A204.1 (cell line): ENCODE data around the gene AGBL4.

Source experiments
- FAIRE-seq: peaks from 2 replicates; lab custom pipeline; 2012; peaks lifted over from hg19 to GRCh38; lab: Jason Lieb, UNC

AGBL4 gene

DNA sequence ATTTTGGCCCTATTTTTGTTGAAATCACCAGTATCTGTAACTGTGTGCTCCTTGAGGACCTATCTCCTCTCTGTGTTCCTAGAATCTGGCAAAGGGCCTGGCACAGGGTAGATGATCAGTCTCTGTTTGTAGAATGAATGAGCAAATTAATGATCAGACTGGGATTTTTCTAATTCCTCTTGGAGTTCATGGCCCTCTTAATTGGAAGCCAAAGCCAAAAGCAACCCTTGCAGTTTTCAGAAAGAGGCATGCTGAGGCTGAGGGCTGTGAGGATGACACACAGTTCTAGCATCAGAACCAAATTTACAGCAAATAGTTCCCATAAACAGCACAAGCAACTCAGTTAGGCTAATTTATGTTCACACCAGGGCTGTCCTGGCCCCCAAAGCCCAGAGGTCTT, 1136.0 kb downstream of the AGBL4 start:
- no peak for FAIRE-seq

DNA sequence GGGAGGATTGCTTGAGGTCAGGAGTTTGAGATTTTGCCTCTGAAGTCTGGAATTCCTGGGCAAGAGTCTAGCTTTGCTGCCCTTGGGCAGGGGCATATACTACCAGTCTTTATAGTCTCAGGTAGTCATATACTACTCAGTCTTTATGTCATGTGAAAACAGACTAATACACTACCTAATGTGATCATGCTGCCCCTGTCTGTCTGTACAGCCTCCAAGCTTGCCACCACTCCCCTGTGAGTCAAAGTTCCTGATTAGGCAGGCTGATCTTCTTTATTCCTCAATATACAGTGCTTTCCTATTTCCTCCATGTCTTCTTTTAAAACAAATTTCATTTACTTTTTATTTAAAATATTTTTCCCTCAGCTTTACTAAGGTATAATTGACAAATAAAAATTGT, 1141.7 kb downstream of the AGBL4 start:
- no peak for FAIRE-seq

DNA sequence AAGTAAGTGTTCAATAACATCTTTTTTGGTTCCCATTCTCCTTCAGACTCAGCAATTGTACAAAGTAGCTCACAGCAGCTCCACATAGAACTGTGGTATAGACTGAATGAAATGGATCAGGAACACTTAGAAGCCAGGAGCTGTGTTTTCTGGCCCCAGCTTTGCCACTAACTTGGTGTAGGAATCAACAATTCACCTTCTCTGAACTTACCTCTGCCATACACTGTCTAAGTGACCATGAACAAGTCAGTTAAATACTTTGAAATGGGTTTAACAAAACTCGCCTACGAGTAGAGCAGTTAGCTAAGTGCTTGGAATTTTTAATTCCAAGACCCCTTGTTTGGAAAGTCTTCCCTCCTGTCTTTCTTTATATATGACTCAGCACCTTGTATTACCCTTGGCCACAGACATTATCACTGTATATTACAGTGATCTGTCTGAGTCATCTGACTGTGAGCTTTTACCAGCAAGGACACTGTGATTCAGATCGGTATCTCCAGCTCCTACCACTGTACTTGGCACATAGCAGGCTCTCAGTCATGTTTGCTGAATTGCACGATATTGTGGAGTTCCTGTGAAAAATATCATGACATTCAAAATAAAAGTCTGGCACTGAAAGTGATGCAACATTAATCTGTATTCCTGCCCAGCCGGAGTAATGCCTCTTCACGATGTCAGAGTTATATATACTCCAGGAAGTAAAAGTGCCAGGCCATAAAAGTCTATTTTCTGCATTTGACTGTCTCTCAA, 1145.4 kb downstream of the AGBL4 start:
- FAIRE-seq, result no peak

DNA sequence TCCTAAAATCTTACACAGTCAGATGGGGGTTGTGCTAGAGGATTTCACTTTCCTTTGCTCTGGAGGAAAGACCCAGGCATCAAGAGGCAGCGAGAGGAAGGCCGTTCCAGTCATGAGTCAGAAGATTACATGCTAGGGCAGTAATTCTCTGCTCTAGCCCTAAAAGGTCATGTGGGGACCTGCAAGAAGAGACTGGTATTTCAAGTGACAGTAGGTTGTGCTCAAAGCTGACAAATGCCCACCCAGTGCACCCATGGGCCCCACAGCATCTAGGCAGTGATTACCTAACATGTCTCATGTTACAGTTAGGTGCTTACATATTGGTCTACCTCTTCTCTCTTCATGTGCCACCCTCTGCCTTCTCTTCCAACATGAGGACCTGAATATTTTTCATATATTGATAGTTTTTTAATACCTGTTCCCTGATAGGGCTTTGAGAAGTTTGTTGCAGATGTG, 1147.4 kb downstream of the AGBL4 start:
- FAIRE-seq, result no peak

DNA sequence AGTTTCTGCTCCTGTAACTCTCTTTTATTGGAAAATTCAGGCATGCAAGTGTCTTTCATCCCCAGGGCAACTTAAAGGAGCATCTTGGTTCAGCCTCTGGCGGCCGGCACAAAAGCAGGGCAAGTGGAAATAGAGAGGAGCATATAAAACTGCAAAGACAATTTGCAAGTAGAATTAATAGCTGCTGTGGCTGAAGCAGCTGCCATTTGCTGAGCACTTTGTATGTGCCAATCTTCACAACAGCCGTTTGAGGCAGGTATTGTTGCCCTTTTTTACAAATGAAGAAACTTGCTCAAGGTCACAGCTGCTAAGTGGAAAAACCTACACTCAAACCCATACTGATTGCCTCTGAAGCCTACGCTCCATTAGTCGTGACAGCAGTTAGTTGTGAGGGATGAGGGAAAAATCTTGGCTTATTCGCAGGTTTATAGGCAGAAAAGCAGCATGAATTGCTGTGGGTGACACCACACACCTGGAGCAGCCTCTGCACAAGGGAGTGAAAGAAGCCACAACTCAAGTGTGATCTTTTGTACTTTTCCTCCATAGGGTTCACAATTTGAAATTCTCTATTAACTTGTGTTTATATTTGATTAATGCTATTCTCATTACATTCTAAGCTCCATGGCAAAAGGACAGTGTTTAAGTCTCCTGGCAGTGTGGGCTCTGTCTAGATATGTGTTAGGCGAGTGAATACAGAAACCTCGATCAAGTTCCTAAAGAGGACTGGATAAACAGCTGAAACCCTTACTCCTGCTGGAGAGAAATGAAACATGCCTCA, 1148.0 kb downstream of the AGBL4 start:
- FAIRE-seq, result no peak

DNA sequence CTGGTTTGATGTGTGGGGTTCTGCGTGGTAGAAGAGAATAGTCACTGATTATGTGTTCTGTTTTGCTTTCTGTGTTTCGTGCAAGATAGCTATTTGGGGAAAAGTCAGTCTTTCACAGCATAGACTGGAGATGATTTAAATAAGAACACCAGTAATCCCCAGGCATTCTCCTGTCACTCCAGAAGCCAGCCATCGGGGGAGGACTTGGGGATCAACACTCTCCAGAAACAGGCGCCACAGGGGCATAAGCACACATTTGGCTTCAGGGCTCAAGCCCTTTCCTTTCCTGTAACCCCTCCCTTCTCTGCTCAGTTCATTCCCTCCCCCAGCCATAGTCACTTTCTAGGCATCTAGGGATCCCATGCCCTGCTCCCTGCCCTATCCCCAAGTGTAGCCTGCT, 1149.8 kb downstream of the AGBL4 start:
- FAIRE-seq, result no peak

DNA sequence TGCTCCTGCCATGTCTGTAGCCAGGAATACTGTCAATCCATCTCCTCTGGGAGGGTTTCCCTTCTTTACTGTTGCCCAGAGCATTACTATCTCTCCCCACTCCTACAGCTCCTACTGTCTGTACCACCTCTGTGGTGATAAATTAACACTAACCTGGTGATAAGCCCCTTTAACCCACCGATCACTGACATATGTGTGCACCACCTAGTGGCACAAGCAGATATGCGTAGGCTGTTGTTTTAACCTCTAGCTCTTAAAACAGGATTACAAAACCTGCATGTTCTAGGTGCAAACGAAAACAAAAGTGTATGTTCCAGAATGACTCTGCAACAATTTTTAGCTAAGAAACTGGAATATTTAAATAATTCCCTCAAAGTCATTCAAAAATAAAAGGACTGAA, 1153.2 kb downstream of the AGBL4 start:
- no peak for FAIRE-seq

DNA sequence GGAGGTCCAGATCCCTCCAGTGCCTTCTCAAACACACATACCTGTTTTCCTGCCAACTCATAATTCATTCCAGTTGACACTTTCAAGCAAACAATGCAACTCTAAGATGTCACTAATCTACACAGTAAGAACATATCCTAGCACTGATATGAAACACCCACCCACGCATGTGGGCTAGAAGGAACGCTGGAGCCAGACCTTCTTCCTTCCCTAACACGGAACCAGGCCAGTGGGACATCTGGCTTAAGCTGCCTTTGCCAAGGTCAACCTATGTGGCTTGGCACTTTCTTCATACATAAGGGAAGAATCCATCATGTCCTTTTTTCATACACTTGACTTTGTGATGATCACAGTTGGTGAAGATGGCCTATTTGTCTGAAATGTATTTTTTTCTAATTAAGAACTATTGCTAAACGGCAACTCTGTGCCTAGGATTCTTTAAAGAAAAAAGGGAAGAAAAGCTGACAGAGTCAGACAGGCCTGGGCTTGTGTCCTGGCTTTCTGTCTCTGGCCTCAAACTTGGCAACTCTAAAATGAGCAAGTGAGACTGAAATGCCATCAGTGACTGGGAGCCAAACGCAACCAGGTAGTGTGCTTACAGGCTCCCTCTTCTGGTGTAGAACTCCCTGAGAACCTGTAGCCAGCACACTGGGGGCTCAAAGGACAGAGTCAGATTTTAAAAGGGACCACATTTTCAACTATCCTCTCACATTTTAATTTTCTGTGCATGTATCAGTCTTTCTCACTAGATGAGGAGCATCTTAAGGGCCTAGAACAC, 1154.4 kb downstream of the AGBL4 start:
- FAIRE-seq, result no peak

DNA sequence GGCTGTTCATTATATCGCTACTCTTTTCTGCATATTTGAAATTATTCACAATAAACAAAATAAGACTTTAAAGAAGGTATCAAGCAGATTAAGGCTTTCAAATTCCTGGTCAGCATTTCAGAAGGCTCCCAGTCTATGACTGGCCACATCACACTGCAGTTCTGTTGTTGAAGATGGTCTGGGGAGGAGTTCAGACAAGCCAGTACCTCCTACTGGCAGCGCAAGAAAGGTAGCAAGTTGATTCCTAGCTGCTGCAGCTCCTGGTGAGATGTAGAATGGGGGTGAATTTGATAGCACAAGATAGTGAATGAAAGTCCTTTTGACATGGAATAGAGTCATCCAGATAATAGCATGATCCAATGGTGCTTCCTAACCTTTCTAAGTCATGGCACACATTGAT, 1158.8 kb downstream of the AGBL4 start:
- no peak for FAIRE-seq

DNA sequence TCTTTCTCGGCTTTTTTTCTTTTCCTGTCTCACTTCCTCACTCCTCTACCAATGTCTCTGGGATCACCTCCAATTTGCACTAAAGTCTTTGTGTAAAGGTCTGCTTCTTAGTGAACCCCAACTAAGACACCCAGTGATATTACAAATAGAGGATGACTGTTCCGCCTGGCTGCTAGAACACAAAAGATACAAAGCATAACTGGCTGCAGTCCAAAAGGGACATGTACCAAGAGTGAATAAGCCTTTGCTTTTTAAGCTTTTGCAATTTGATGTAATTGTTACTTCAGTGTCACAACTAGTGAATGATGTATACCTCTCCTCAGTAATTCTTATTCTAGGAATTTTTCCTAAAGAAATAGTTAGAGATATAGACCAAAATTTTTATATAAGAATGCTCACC, 1164.3 kb downstream of the AGBL4 start:
- no peak for FAIRE-seq

DNA sequence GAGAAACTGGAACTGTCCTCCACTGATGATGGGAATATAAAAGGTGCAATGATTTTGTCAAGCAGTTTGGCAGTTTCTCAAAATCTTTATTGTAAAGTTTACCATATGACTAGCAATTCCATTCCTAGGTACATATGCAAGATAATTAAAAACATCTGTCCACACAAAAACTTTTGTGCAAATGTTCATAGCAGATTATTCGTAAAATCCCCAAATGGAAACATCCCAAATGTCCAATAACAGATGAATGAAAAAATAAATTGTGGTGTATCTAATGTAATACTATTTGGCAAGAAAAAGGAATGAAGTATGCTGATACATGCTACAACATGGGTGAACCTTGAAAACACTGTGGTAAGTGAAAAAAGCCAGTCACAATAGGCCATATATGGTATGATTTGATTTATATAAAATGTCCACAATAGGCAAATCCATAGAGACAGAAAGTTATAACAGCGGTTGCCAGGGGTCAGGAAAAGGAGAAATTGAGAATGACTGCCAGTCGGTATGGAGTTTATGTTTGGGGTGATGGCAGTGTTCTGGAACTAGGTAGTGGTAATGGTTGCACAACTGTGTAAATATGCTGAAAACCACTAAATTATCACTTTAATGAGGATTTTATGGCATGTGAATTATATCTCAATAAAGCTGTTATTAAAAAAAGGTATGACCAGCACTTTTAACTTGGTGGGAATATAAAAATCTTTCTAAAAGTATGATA, 1165.4 kb downstream of the AGBL4 start:
- no peak for FAIRE-seq

DNA sequence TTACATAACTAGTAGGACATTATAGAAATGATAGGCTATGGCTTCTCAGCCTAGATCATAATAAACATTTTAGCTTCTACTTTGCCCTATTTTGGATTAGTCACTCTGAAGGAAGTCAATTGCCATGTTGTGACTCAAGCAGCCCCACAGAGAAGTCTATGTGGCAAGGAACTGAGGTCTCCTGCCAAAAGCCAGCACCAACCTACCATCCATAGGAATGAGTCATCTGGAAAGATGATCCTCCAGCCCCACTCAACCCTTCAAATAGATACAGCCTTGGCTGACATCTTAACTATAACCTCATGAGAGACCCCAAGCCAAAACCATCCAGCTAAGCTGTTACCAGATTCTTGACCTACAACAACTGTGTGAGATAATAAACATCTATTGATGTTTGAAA, 1170.7 kb downstream of the AGBL4 start:
- no peak for FAIRE-seq

DNA sequence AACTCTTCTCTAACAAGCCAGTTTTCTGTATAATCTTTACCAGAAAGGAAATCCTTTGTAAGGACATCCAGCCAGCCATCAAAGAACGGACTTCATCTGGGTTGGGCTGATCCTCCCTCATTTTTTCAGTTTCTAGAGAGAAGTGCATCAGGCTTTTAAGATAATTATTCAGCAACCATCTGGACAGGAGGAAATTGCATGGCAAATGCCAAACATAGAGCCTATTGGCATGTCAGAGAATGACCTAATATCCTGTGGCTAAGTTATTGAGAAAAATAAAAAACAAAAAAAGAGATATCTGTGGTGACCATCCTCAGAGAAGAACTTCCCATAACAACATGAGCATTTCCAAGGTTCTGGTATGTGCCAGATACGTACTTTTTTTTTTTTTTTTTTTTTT, 1172.1 kb downstream of the AGBL4 start:
- no peak for FAIRE-seq

DNA sequence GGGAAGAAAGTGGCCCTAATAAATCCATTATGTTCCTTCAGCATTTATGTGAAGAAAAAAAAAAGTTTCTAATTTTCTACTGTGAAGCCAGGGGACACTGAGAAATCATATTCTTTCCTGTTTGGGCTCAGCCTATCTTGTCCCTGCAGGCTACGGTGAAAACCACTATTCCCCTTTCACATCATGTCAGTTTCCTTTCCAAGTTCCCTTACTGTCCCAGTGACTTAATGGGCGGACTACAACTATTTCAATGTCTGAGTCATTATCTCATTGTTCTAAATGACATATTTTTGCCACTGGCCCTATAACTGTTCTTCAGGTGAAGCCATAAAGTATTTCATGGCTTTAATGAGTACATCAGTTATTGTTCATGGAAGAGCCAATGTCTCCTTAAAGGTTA, 1175.7 kb downstream of the AGBL4 start:
- FAIRE-seq, result no peak

DNA sequence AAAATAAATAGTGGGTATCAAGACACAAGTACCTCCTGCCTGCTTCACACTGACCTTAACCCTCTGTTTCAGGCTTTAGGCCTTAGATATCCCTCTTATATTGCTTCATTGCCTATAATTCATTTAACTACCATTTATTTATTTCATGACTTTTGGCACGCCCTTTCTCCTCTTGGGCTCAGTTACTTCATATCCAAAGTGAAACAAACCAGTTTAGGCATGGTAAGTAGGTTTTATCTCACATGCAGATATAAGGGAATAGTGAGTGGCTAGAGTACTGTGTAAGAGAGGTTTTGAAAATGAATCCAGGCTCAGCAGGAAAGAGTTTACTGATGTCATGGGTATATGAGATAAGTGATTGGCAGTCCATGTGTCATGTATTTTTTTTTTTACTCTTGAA, 1177.3 kb downstream of the AGBL4 start:
- no peak for FAIRE-seq

DNA sequence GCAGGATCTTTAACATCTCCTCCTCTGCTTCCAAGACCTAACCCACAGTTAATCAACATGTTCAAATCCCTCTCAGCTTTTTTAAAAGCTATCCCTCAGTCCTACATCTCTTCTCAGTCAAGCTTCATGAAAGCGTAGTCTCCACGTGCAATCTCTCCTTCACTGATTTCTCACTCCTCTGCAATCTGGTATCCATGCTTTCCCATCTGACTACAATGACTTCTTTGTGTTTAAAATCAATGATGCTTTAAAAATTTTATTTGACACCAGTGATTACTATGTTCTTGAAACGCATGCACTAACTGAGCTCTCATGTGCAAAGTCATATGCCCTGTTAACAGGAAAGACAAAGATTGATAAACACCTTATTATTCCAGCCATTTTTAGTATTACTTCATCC, 1179.6 kb downstream of the AGBL4 start:
- FAIRE-seq, result no peak

DNA sequence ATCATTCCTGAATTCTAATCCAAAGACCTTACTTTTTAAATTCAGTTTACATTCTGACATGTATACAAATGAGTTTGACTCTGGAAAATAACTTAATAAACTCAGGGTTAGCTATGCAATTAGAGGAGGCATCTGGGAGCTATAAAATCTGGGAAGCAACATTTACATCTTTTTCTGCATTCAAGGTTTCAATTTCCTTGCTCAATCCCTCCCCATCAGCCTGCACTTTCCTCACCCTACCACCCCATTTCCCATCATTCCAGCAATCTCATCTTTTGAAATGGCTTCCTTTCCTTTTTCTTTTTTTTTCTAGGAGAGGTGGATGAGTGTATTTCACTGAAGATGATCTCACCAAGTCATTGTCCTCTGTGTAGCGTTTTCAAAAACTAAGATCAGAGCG, 1181.8 kb downstream of the AGBL4 start:
- no peak for FAIRE-seq

DNA sequence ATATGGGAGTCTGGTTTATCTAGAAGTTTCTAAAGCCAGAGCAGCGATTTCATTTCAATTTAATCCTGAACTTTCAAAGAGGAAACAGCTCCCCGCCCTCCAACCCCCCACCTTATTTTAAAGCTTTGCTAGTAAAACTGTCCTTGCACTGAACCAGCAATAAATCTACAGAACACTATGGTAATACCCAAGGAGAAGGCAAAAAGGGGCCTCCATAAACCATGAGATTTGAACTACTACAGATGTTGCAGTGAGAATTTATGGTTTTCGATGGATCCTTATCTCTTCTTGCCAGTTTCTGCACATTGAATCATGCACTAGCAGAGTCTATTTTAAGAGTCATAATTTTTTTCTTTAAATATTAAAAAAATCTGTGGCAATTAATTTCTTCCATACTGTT, 1182.3 kb downstream of the AGBL4 start:
- no peak for FAIRE-seq

DNA sequence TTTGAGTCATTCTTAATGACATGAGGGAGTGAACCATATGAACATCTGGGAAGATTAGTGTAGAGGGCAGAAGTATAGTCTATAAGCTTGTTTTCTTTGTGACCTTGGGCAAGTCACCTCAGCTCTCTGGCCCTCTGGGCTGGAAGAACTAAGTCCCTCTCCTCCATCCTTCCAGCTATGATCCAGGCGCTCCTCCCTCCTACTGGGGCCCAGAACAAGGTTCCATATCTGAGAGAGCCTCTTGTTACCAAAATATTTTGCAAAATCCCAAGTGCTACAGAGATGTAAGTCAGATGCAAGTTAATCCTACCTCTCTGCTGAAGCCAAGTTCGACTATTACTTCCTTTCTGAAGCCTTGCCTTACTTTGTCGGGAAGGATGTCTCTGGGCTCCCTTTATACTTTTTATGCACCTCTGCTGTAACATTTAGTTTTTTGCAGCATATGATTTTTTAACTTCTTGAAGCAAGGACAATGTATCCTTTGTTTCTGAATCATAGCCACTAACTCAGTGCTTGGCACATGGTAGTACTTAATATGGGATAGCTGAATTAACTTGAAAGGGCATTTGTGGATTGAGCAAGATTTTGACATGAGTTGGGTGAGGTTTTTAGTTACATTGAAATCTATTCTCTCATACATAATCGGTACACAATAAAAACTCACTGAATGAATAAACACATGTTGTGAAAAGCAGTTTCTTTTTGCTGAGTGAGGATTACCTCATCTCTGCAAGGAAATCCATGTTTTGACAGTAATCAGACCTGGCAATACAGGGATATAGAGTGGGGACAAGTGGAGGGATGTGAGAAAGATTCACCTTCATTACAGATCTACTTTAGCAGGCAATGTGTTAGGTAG, 1192.4 kb downstream of the AGBL4 start:
- FAIRE-seq, result no peak

DNA sequence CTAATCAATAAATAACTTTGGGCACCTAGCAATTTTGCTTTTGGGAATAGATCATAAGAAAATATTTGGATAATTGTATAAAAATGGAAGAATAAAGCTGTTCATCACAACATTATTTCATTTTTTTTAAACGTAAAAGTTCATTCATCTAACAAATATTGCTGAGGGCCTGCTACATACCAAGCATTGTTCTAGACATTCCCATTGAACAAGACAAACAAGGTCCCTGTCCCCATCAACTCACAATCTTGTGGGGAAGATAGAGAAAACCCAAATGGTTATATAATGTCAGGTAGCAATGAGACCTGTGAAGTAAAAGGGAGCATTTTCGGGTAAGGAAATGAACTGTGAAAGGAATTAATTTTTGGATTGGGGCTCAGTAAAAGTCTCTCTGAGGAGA, 1193.0 kb downstream of the AGBL4 start:
- no peak for FAIRE-seq

DNA sequence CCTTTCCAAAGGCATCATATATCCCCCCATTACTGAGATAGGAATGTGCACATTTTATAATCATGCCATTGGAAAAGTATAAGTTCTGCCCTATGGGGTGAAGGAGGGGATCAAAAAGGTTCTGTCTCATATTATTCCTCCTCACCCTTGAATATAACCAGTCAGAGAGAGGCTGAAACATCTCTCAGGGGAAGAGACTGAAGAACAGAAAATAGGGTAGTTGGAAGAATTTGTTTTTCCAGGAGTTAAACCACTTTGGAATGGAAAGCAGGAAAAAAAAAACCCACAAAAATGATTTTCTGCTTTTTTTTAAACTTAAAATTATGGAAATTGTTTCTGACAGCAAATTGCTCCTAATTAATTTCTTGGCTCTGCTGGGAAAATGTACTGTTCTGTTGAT, 1194.3 kb downstream of the AGBL4 start:
- no peak for FAIRE-seq

DNA sequence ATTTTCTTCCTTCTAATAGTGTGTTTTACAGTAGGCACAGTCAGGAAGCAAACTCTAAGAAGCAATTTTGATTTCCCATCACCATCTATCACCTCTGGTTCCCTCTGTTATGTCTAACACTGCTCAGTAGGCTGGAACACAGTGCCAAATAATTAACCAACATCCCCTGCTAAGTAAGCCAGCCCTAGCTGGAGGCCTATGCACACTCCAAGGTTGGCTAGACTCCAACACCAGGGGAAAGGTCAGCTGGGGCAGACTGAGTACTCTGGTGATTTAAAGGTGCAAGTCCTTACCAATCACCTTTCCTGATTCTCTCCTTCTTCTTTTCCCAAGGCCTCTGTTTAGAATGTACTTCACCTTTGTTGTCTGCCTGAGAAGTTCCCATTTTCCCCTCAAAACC, 1200.6 kb downstream of the AGBL4 start:
- no peak for FAIRE-seq
